HepG2 (cell line): ENCODE measurements around the gene TUFM. TPM values are rescaled to one million over a fixed set of nuclear protein-coding genes. Genes with fewer than 3 reads are reported as not detected.
A peak's percentile ranks its signal among the peaks of the same experiment; 100 is the strongest.

Experiments
- BCL6 ChIP-seq: IDR thresholded peaks from 2 replicates; pipeline ENCODE4 v1.6.1; 2016; ENCODE audit warnings: missing genetic modification reagents, missing compliant biosample characterization
- CBX2 ChIP-seq, 2 experiments: fragments of 200-600 bp in 1 of 2; sonication (generic); formaldehyde crosslinking in 1 of 2; IDR thresholded peaks; 2 replicates each; pipeline versions ENCODE4 v1.7.0 to v1.8.1; 2018 to 2022; ENCODE audit warnings: low read depth in 2 of 2, low read length in 1 of 2, mild to moderate bottlenecking in 1 of 2, missing genetic modification reagents in 1 of 2
- CCDC6 ChIP-seq: sonication (generic); formaldehyde crosslinking; IDR thresholded peaks from 2 replicates; pipeline ENCODE4 v1.8.1; 2022; ENCODE audit warnings: mild to moderate bottlenecking, missing genetic modification reagents, moderate library complexity
- DMAP1 ChIP-seq: IDR thresholded peaks from 2 replicates; pipeline ENCODE4 v1.6.1; 2016
- HOXD1 ChIP-seq: sonication (generic); formaldehyde crosslinking; IDR thresholded peaks from 2 replicates; pipeline ENCODE4 v1.5.0; 2020; ENCODE audit warnings: missing genetic modification reagents
- JDP2 ChIP-seq: sonication (generic); formaldehyde crosslinking; IDR thresholded peaks from 2 replicates; pipeline ENCODE4 v1.8.1; 2022; ENCODE audit warnings: missing genetic modification reagents, borderline replicate concordance
- MXD4 ChIP-seq: IDR thresholded peaks from 2 replicates; pipeline ENCODE4 v1.6.1; 2016; ENCODE audit warnings: mild to moderate bottlenecking, missing biosample characterization, missing genetic modification reagents
- NFE2L2 ChIP-seq: fragments of 150-350 bp; IDR thresholded peaks from 2 replicates; pipeline ENCODE4 v1.6.1; 2014; ENCODE audit warnings: low read length
- NR2F1 ChIP-seq, 2 experiments: fragments of 450-650 bp in 1 of 2; formaldehyde crosslinking in 1 of 2; IDR thresholded peaks; 2 replicates each; pipeline versions ENCODE4 v1.5.0 to v1.6.1; 2016 to 2020; ENCODE audit warnings: mild to moderate bottlenecking in 1 of 2, missing compliant biosample characterization in 1 of 2, missing genetic modification reagents in 1 of 2, moderate library complexity in 1 of 2
- PAX8 ChIP-seq: sonication (generic); formaldehyde crosslinking; IDR thresholded peaks from 2 replicates; pipeline ENCODE4 v1.8.0; 2022; ENCODE audit warnings: mild to moderate bottlenecking, missing genetic modification reagents, borderline replicate concordance
- RFXANK ChIP-seq: IDR thresholded peaks from 2 replicates; pipeline ENCODE4 v1.6.1; 2016
- SMAD3 ChIP-seq: sonication (generic); formaldehyde crosslinking; IDR thresholded peaks from 2 replicates; pipeline ENCODE4 v1.4.0; 2020; ENCODE audit warnings: missing genetic modification reagents
- SP2 ChIP-seq: sonication (generic); formaldehyde crosslinking; IDR thresholded peaks from 2 replicates; pipeline ENCODE4 v1.5.1; 2020; ENCODE audit warnings: mild to moderate bottlenecking, missing genetic modification reagents
- ZFAT ChIP-seq: sonication (generic); formaldehyde crosslinking; conservative IDR thresholded peaks from 2 replicates; pipeline ENCODE4 v1.8.1; 2023; ENCODE audit warnings: missing genetic modification reagents, inconsistent platforms
- ZKSCAN8 ChIP-seq: IDR thresholded peaks from 2 replicates; pipeline ENCODE4 v1.6.1; 2016; ENCODE audit warnings: borderline replicate concordance, missing genetic modification reagents, missing compliant biosample characterization
- ZNF136 ChIP-seq: sonication (generic); formaldehyde crosslinking; IDR thresholded peaks from 2 replicates; pipeline ENCODE4 v1.8.1; 2022; ENCODE audit warnings: low read depth, mild to moderate bottlenecking, moderate library complexity, missing genetic modification reagents
- ZNF138 ChIP-seq: sonication (generic); formaldehyde crosslinking; IDR thresholded peaks from 2 replicates; pipeline ENCODE4 v1.5.0; 2020; ENCODE audit warnings: mild to moderate bottlenecking, low read depth, missing genetic modification reagents
- ZNF431 ChIP-seq: sonication (generic); formaldehyde crosslinking; IDR thresholded peaks from 2 replicates; pipeline ENCODE4 v1.9.0; 2022; ENCODE audit warnings: missing genetic modification reagents, low read depth, mild to moderate bottlenecking, borderline replicate concordance
- ZSCAN25 ChIP-seq: sonication (generic); formaldehyde crosslinking; IDR thresholded peaks from 2 replicates; pipeline ENCODE4 v1.8.0; 2022; ENCODE audit warnings: mild to moderate bottlenecking, missing genetic modification reagents
- polyA plus RNA-seq, 8 experiments: library from polyadenylated mRNA; depleted of rRNA in 3 of 8; stranded (reverse) in 7 of 8; unstranded in 1 of 8; fragments of >200 nt; fragmentation: Illumina TruSeq in 4 of 8; extraction: Trizol in 4 of 8; gene quantifications; 2 replicates each; pipeline versions ENCODE4 v1.2.1 to v1.2.3, GENCODE V29; 2011 to 2016; ENCODE audit warnings: low read depth in 4 of 8, missing spikeins in 1 of 8, mixed read lengths in 1 of 8; ENCODE audit not compliant: insufficient read depth in 1 of 8
- total RNA-seq, 5 experiments: library from RNA; depleted of rRNA; stranded (reverse); fragments of >200 nt; fragmentation: Illumina TruSeq; extraction: Trizol; gene quantifications; 2 replicates each; pipeline ENCODE4 v1.2.3, GENCODE V29; 2016; ENCODE audit warnings: low read depth in 1 of 5
- TF ChIP-seq, protein P1 (sequence below): sonication (generic); formaldehyde crosslinking; conservative IDR thresholded peaks from 2 replicates; pipeline ENCODE4 v1.4.0; 2020; ENCODE audit warnings: mild to moderate bottlenecking, missing genetic modification reagents, moderate library complexity
- TF ChIP-seq, protein P2 (sequence below): sonication (generic); formaldehyde crosslinking; IDR thresholded peaks from 2 replicates; pipeline ENCODE4 v1.9.0; 2021; ENCODE audit warnings: missing genetic modification reagents, borderline replicate concordance
- TF ChIP-seq, protein P3 (sequence below): IDR thresholded peaks from 2 replicates; pipeline ENCODE4 v1.6.1; 2016; ENCODE audit warnings: missing compliant biosample characterization, missing genetic modification reagents, borderline replicate concordance
- TF ChIP-seq, protein P4 (sequence below): sonication (generic); formaldehyde crosslinking; IDR thresholded peaks from 2 replicates; pipeline ENCODE4 v1.4.0; 2020; ENCODE audit warnings: mild to moderate bottlenecking, missing genetic modification reagents

The TUFM gene
- total and polyA plus RNA-seq, 2 of the 13 experiments (the other 11 are each of a cell fraction or from before 2014, with no cell fraction given) = 206 to 298 TPM

DNA sequence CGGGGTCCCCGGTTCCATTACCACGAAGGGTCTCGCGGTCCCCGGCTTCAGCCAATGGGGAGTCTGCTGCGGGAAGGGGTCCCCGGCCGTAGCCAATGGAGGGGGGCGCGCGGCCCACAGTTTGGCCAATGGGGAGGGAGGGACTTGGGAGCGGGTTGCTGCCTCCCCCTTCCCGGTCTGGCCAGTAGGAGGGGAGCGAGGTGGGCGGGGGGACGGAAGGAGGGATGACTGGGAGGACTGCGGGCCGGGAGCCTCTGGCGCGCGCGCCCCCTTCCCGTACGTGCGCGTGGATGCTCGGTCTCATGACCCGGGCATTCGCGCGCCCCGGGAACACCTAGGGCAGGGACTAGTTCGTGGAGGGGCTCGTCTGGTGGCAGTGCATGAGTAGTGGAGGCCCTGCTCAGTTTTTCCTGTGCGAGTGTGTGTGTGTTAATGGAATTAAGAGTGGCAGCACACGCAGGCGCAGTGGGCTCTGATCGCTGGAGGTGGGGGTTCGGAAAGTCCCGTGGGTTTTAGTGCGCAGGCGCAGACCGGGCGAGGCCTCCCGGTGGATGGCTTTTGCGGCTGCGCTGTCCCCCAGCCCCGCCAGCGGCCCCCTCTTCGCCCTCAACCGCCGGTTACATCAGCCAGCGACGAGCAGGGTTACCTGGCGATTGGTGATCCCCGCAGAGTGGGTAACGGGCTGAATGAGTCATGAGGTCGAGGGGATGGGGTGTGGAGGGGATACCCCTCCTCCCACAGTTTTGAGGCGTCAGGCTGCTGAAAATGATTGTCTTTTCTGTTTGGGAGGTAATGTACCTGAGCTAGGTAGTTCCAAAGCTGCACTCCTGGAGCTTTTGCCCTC, 22.1 kb downstream of the TUFM start (continued):
- TF ChIP-seq, protein P1, sequence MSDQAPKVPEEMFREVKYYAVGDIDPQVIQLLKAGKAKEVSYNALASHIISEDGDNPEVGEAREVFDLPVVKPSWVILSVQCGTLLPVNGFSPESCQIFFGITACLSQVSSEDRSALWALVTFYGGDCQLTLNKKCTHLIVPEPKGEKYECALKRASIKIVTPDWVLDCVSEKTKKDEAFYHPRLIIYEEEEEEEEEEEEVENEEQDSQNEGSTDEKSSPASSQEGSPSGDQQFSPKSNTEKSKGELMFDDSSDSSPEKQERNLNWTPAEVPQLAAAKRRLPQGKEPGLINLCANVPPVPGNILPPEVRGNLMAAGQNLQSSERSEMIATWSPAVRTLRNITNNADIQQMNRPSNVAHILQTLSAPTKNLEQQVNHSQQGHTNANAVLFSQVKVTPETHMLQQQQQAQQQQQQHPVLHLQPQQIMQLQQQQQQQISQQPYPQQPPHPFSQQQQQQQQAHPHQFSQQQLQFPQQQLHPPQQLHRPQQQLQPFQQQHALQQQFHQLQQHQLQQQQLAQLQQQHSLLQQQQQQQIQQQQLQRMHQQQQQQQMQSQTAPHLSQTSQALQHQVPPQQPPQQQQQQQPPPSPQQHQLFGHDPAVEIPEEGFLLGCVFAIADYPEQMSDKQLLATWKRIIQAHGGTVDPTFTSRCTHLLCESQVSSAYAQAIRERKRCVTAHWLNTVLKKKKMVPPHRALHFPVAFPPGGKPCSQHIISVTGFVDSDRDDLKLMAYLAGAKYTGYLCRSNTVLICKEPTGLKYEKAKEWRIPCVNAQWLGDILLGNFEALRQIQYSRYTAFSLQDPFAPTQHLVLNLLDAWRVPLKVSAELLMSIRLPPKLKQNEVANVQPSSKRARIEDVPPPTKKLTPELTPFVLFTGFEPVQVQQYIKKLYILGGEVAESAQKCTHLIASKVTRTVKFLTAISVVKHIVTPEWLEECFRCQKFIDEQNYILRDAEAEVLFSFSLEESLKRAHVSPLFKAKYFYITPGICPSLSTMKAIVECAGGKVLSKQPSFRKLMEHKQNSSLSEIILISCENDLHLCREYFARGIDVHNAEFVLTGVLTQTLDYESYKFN = peak; percentile 52; the same call in 1 of the 2 replicates
- TF ChIP-seq JDP2 (CRISPR knock-in tag) (no peak), ZFAT (CRISPR knock-in tag) (peak; percentile 66; the same call in 1 of the 2 replicates), CBX2 (IDR thresholded peaks at IDR 0.05; ENCODE audit: low read depth, low read length) (no peak), CBX2 (CRISPR knock-in tag; IDR thresholded peaks at IDR 0.05; ENCODE audit: low read depth) (no peak), ZNF136 (CRISPR knock-in tag) (no peak), ZNF138 (CRISPR knock-in tag) (peak; percentile 0), NR2F1 (CRISPR knock-in tag; IDR thresholded peaks at IDR 0.05) (peak; percentile 4 to 36; a peak in 1 of 4 replicates), SMAD3 (CRISPR knock-in tag) (peak; percentile 83), CCDC6 (CRISPR knock-in tag) (peak; percentile 59; the same call in 1 of the 2 replicates), DMAP1 (CRISPR knock-in tag) (peak; percentile 95), ZKSCAN8 (no peak), HOXD1 (CRISPR knock-in tag) (peak; percentile 67; the same call in 1 of the 2 replicates), ZNF431 (no peak), ZSCAN25 (CRISPR knock-in tag) (peak; percentile 76), BCL6 (CRISPR knock-in tag) (0 out of 2 replicates have a peak, but pooled peaks have one; percentile 7), MXD4 (peak; percentile 87; the same call in 1 of the 2 replicates), NFE2L2 (no peak), PAX8 (CRISPR knock-in tag) (0 out of 2 replicates have a peak, but pooled peaks have one; percentile 5), RFXANK (CRISPR knock-in tag) (0 out of 2 replicates have a peak, but pooled peaks have one; percentile 46), SP2 (CRISPR knock-in tag) (peak; percentile 90)
- TF ChIP-seq, protein P2, sequence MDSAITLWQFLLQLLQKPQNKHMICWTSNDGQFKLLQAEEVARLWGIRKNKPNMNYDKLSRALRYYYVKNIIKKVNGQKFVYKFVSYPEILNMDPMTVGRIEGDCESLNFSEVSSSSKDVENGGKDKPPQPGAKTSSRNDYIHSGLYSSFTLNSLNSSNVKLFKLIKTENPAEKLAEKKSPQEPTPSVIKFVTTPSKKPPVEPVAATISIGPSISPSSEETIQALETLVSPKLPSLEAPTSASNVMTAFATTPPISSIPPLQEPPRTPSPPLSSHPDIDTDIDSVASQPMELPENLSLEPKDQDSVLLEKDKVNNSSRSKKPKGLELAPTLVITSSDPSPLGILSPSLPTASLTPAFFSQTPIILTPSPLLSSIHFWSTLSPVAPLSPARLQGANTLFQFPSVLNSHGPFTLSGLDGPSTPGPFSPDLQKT (CRISPR knock-in tag) = no peak
- TF ChIP-seq, protein P3, sequence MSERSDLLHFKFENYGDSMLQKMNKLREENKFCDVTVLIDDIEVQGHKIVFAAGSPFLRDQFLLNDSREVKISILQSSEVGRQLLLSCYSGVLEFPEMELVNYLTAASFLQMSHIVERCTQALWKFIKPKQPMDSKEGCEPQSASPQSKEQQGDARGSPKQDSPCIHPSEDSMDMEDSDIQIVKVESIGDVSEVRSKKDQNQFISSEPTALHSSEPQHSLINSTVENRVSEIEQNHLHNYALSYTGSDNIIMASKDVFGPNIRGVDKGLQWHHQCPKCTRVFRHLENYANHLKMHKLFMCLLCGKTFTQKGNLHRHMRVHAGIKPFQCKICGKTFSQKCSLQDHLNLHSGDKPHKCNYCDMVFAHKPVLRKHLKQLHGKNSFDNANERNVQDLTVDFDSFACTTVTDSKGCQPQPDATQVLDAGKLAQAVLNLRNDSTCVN (CRISPR knock-in tag) = peak; percentile 82; the same call in 1 of the 2 replicates
- TF ChIP-seq, protein P4, sequence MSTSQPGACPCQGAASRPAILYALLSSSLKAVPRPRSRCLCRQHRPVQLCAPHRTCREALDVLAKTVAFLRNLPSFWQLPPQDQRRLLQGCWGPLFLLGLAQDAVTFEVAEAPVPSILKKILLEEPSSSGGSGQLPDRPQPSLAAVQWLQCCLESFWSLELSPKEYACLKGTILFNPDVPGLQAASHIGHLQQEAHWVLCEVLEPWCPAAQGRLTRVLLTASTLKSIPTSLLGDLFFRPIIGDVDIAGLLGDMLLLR (CRISPR knock-in tag) = peak; percentile 76; the same call in 1 of the 2 replicates
